Hematopoietic multipotent progenitor cell treated with erythropoietin and hydrocortisone succinate and interleukin-3 and kit ligand, for 8 days (in vitro differentiated cells): ENCODE results near the gene ZNF385A.

Experiments used
- DNase-seq: peaks from one replicate; pipeline ENCODE4 v3.0.0-alpha.2; 2015

ZNF385A gene

GRCh38 chr12:54352891-54353874, 31.4 kb downstream of the ZNF385A start:
- no peak for DNase-seq

- no peak for DNase-seq
Measured at GRCh38 chr12:54352022-54352531, 32.5 kb downstream of the ZNF385A start.

- DNase-seq, result no peak
Measured at GRCh38 chr12:54351341-54351740, 33.2 kb downstream of the ZNF385A start.

GRCh38 chr12:54350743-54351142, 33.8 kb downstream of the ZNF385A start:
- DNase-seq, result no peak

- no peak for DNase-seq
Measured at GRCh38 chr12:54349679-54350078, 34.9 kb downstream of the ZNF385A start.

GRCh38 chr12:54349036-54349435, 35.5 kb downstream of the ZNF385A start:
- no peak for DNase-seq

GRCh38 chr12:54341378-54342300, 42.9 kb downstream of the ZNF385A start:
- DNase-seq, result no peak

GRCh38 chr12:54340846-54341245, 43.7 kb downstream of the ZNF385A start:
- no peak for DNase-seq

GRCh38 chr12:54338698-54339296, 45.7 kb downstream of the ZNF385A start:
- DNase-seq, result no peak

- peak; percentile 37 for DNase-seq
Measured at GRCh38 chr12:54337854-54338650, 46.5 kb downstream of the ZNF385A start.

GRCh38 chr12:54337280-54337842, 47.2 kb downstream of the ZNF385A start:
- peak; percentile 54 for DNase-seq

- no peak for DNase-seq
Measured at GRCh38 chr12:54333420-54334034, 51.0 kb downstream of the ZNF385A start.

GRCh38 chr12:54331461-54331860, 53.1 kb downstream of the ZNF385A start:
- DNase-seq, result no peak

GRCh38 chr12:54330442-54330841, 54.1 kb downstream of the ZNF385A start:
- DNase-seq, result no peak

- no peak for DNase-seq
Measured at GRCh38 chr12:54329759-54330158, 54.8 kb downstream of the ZNF385A start.

GRCh38 chr12:54328595-54329337, 55.8 kb downstream of the ZNF385A start:
- no peak for DNase-seq

GRCh38 chr12:54325442-54326109, 59.0 kb downstream of the ZNF385A start:
- peak; percentile 13 for DNase-seq

- DNase-seq, result peak; percentile 100
Measured at GRCh38 chr12:54324617-54325441, 59.7 kb downstream of the ZNF385A start, which contains the start of gene COPZ1. Gene COPZ1, plus strand, starts transcription at chr12:54325131. Its CDS starts 33 bp downstream, at chr12:54325164.

GRCh38 chr12:54321363-54321762, 63.2 kb downstream of the ZNF385A start:
- DNase-seq, result no peak
